Esophagus squamous epithelium (tissue), 5 donors: ENCODE measurements around the gene HSD11B2. TPM values are rescaled to one million over a fixed set of nuclear protein-coding genes. Genes with fewer than 3 reads are reported as not detected.

ENCODE experiments used
- DNase-seq: peaks from one replicate; lab custom pipeline; 2025; lab: John Stamatoyannopoulos, UW
- H3K27ac ChIP-seq, 4 donors: fragments of 200-600 bp; sonication (generic); one replicate each; pipeline ENCODE4 v1.5.1; 2016 to 2019; ENCODE audit warnings: mild to moderate bottlenecking in 1 of 4
- H3K27me3 ChIP-seq, 4 donors: fragments of 200-600 bp; sonication (generic); 1 replicate in 3 of 4; 2 replicates in 1 of 4; pipeline versions ENCODE4 v1.5.1 to v1.6.0; 2017 to 2021; ENCODE audit warnings: antibody characterized with exemption in 1 of 4
- H3K36me3 ChIP-seq, 3 donors: fragments of 200-600 bp; sonication (generic); one replicate each; pipeline ENCODE4 v1.5.1; 2016 to 2019
- H3K4me1 ChIP-seq, 3 donors: fragments of 200-600 bp; sonication (generic); one replicate each; pipeline ENCODE4 v1.5.1; 2017 to 2019
- H3K4me3 ChIP-seq, 4 donors: fragments of 200-600 bp; sonication (generic); 1 replicate in 3 of 4; 2 replicates in 1 of 4; pipeline ENCODE4 v1.5.1; 2016 to 2019; ENCODE audit warnings: mild to moderate bottlenecking in 2 of 4, moderate library complexity in 1 of 4
- H3K9me3 ChIP-seq, 3 donors: fragments of 200-600 bp; sonication (generic); one replicate each; pipeline ENCODE4 v1.5.1; 2016 to 2019
- CTCF ChIP-seq, 6 experiments: fragments of 450-650 bp in 4 of 6; fragments of 200-600 bp in 2 of 6; sonication (generic) in 2 of 6; IDR thresholded peaks; one replicate each; pipeline ENCODE4 v1.5.1; 2016 to 2019; ENCODE audit warnings: antibody characterized with exemption in 6 of 6, mild to moderate bottlenecking in 4 of 6, moderate library complexity in 4 of 6
- POLR2A ChIP-seq, 4 donors: fragments of 450-650 bp; IDR thresholded peaks; one replicate each; pipeline ENCODE4 v1.6.1; 2017; ENCODE audit warnings: antibody characterized with exemption in 4 of 4, mild to moderate bottlenecking in 4 of 4, moderate library complexity in 3 of 4
- WGBS, 2 donors: methylation state at CpG; one replicate each; pipeline ENCODE4 v1.1.5; 2018; 5-methylcytosine and 5-hydroxymethylcytosine counted together
- intact Hi-C: fragments of 100-400 bp; cut with DNase I; formaldehyde crosslinking; loops from one replicate; pipeline ENCODE4 v1.15.0; 2022
- total RNA-seq, 4 donors: library from RNA; depleted of rRNA; stranded (reverse); fragments of >200 nt; gene quantifications; one replicate each; pipeline ENCODE4 v1.1.0, GENCODE V29; 2016
- donor health status: DM: yes; HTN: yes; CAD: no.

Gene HSD11B2
- total RNA-seq, 4 donors from 2014 or later = 2.1 to 13.0 (median 6.7) TPM

GRCh38 chr16:67399218-67399733 lies 31.6 kb upstream of the HSD11B2 start:
- Histone ChIP-seq H3K9me3 (no peaks in the 10 kb centered on the region), H3K36me3 (no peaks in the 10 kb centered on the region), H3K4me3 (peak overlapping the region in 1 of 4 donors; percentile 32), H3K4me1 (peaks cover 51 to 81% (median 55%) of the 10 kb centered on the region in 3 donors), H3K27me3 (peaks cover 0 to 5% (median 0%) of the 10 kb centered on the region in 4 donors), H3K27ac (no peak overlapping the region)
- 33 to 73% methylated on average over 12 to 15 of the region's 42 CpGs for WGBS, 2 donors
- TF ChIP-seq CTCF (IDR thresholded peaks at IDR 0.05) (peak; percentile 22 to 63 (median 50)), POLR2A (IDR thresholded peaks at IDR 0.05) (no peak)
- no peak for DNase-seq
- intact Hi-C loops = no loop called here

- no peak overlapping the region for H3K27ac ChIP-seq
- peaks cover 48 to 81% (median 57%) of the 10 kb centered on the region in 3 donors for H3K4me1 ChIP-seq
- DNase-seq = no peak
- WGBS, 2 donors = 65 to 77% methylated on average over 4 to 12 of the region's 19 CpGs
- H3K27me3 ChIP-seq = no peaks in the 10 kb centered on the region
- TF ChIP-seq POLR2A (IDR thresholded peaks at IDR 0.05) (no peak), CTCF (IDR thresholded peaks at IDR 0.05) (no peak)
- H3K4me3 ChIP-seq = no peak overlapping the region
- H3K36me3 ChIP-seq = no peaks in the 10 kb centered on the region
- intact Hi-C loops = no loop called here
- no peaks in the 10 kb centered on the region for H3K9me3 ChIP-seq
These were observed 30.9 kb upstream of the HSD11B2 start for GRCh38 chr16:67399749-67400704.

- Histone ChIP-seq H3K36me3 (no peaks in the 10 kb centered on the region), H3K27me3 (no peaks in the 10 kb centered on the region), H3K4me3 (no peak overlapping the region), H3K27ac (no peak overlapping the region), H3K9me3 (no peaks in the 10 kb centered on the region), H3K4me1 (peaks cover 46 to 81% (median 57%) of the 10 kb centered on the region in 3 donors)
- intact Hi-C loops = no loop called here
- WGBS, 2 donors = 94 to 96% methylated on average over 5 to 9 of the region's 14 CpGs
- no peak for DNase-seq
- TF ChIP-seq POLR2A (IDR thresholded peaks at IDR 0.05) (no peak), CTCF (IDR thresholded peaks at IDR 0.05) (no peak)
These were observed 30.0 kb upstream of the HSD11B2 start for GRCh38 chr16:67400901-67401300.

GRCh38 chr16:67403976-67404555 lies 26.9 kb upstream of the HSD11B2 start:
- H3K4me3 ChIP-seq = peak overlapping the region in 1 of 4 donors; percentile 5
- intact Hi-C loops = no loop called here
- WGBS, 2 donors = 57 to 69% methylated on average over 9 of the region's 12 CpGs
- H3K27me3 ChIP-seq = no peaks in the 10 kb centered on the region
- TF ChIP-seq POLR2A (IDR thresholded peaks at IDR 0.05) (no peak), CTCF (IDR thresholded peaks at IDR 0.05) (no peak)
- no peaks in the 10 kb centered on the region for H3K9me3 ChIP-seq
- no peak for DNase-seq
- peaks cover 34 to 74% (median 46%) of the 10 kb centered on the region in 3 donors for H3K4me1 ChIP-seq
- H3K27ac ChIP-seq = peak overlapping the region; percentile 90 to 94 (median 92)
- H3K36me3 ChIP-seq = no peaks in the 10 kb centered on the region
